ENCODE results near the gene L3MBTL2.

The L3MBTL2 gene

DNA sequence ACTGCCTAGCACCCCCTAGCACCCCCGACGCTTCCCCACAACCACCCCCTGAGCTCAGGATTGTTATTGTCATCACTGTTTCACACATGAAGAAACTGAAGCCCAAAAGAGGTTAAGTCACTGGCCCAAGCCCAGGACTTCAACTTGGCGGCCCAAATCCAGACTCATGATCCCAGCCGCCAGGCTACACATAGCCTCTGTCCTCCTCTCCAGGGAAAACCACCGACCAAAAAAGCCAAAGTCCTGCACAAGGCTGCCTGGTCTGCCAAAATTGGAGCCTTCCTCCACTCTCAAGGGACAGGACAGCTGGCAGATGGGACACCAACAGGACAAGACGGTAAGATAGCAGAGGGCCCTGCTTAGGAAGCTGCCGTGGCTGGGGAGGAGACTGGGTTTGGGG, 10.8 kb downstream of the L3MBTL2 start:
- no peak for DNase-seq

DNA sequence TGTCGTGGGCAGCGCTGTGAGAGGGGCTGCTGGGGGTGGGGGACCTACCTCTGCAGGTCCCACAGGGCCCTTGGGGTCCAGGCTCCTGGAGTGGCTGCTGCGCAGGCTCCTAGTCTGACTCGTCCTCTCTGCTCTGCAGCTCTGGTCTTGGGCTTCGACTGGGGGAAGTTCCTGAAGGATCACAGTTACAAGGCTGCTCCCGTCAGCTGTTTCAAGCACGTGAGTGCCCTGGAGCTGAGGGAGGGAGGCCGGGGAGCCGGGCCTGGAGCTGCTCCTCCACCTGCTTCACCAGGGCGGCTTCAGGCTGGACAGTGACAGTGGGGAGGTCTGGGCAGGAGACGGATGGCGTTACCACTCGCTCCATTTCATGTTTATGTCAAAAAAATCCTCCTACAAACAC, 11.9 kb downstream of the L3MBTL2 start:
- DNase-seq: no peak

DNA sequence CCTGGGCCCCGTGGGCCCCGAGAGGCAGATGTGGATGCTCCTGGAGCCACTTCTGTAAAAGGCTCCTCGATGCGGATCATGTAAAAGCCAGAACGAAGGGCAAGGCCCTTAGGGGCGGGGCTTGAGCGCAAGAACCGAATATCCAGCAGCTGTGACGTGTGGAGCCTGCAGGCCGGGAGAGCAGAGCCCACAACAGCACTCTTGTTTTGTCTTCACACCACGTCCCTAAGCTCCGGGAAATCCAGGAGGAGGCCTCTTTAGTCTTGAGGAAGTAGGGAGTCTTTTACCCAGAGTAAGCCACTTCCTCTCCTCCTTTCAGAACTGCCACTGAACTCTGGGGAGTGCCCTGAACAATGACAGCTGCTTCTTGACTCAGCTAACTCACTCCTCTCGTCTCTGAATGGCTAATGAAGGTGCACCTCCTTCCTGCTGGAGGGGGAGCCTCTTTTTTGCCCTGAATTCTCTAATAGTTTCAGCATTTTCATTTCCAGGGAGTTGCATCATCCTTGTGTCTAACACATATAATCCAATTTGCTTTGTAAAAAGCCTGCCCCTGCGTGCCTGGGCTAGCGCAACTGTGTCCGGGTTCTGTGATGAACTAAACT, 12.5 kb downstream of the L3MBTL2 start:
- DNase-seq: peak; percentile 81

DNA sequence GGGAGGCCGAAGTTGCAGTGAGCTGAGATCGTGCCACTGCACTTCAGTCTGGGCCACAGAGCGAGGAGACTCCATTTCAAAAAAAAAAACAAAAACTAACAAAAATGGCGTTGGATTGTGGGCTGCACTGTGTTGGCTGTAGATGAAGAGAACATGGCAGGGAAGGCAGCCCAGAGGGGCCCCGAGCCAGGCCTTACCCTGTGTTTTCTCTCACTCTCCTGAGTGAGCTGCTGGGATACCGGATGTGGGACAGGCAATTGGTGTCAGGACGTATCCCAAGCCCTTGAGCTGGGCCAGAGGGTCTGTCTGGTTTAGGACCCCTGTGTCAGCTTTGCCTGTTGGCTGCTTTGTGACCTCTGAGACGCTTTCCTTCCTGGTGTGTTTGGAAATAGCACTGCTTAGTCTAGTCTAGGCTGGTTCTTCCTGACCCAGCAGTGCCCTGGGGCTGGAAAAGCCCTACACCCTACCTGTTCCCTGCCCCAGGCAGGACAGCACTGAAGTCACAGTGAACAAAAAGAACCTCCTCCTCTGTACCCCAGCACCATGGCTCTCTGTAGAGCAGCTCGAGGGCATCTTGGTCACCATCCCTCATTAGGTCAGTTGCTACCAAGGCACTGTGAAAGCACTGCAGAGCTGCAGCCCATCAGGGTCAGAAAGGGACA, 17.9 kb downstream of the L3MBTL2 start:
- DNase-seq: no peak

DNA sequence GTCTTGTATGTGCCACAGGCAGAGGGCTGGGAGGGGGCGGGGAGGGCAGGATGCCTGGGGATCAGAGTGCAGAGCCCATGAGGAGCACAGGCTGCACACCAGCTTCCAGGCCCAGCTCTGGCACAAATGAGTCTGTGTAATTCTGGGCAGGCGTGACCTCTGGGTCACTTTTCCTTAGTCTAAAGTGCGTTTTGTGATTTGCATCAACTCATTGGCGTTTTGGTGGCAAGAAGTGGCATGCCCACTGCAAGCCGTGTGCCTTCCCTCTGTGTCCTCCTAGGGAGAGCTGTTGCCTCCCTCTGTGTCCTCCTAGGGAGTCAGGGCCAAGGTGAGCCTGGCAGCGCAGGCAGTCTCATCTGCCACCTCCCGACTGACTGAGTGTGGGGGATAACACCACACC, 18.4 kb downstream of the L3MBTL2 start:
- DNase-seq: no peak

DNA sequence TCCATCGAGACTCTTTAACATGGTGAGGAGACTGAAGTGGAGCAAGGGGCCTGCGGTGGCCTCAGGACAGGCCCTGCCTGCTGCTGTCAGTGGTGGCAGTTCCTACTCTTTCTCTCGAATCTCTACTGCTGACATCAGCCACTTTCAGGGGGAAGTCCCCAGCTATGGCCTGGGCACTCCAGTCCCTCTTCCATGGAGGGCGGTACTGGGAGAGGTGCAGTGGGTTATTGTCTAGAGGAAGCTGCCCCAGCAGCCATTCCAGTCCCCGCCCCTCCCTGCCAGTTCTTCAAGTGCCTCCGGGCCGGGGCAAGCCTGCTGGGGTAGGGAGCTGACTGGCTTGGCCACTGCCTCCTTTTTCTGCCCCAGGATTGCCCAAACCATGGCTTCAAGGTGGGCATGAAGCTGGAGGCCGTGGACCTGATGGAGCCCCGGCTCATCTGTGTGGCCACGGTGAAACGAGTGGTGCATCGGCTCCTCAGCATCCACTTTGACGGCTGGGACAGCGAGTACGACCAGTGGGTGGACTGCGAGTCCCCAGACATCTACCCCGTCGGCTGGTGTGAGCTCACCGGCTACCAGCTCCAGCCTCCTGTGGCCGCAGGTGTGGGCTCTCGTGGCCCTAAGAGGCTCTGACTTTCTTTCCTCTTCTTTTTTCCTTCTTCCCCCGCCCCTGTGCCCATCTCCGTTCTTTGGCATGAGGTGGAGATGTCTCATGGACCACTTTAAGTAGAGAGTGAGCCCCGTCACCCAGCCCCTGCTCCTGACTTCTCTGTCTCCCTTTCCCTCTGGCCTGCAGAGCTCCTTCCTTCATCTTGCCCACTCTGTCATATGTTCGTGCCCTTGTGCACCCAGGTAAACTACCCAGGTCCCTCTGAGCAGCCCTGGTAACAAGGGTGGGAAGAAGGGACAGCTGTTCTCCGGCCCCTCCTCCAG, 21.9 kb downstream of the L3MBTL2 start:
- no peak for DNase-seq

DNA sequence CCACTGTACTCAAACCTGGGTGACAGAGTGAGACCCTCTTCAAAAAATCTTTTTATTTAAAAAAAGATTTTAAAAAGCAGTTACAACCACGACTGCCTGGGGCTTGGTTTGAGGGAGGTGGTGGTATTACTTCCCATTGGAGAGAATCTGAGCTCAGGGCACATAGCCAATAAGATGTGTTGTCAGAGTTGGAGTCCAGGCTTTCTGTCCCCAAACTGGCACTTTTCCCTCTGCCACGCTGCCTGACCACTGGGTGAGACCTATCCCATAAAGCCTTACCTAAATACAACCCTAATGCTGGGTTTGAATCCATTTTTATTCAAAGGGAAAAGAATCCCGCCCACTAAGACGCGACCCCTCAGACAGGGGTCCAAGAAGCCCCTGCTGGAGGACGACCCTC, 24.1 kb downstream of the L3MBTL2 start:
- DNase-seq: no peak

DNA sequence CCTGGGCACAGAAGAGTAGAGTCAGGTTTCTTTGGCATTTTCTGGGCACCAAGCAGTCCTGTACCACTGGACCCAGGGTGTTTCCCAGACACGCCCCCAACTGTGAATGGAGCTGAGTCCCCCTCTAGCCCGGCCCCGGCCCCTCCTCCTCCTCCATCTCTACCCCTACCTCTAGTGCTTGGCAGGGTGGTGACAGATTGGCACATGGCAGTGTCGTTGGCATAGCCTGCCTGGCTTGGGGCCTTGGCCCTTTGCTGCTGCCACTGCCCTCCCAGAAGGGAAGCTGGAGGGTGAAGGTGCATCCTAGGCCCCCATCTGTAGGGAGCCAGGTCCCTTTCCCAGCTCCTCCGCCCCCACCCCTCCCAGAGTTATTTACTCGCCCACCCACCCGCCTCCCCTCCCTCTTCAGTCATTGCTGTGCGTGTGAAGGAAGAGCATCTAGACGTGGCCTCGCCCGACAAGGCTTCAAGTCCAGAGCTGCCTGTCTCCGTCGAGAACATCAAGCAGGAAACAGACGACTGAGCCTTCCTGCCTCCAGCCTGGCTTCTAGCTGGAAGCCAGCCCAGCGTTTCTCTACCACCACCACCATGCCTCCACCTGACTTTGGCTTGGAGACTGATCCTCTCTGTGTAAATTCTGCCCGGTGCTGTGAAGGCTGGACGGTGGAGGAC, 24.8 kb downstream of the L3MBTL2 start:
- peak; percentile 75 for DNase-seq

DNA sequence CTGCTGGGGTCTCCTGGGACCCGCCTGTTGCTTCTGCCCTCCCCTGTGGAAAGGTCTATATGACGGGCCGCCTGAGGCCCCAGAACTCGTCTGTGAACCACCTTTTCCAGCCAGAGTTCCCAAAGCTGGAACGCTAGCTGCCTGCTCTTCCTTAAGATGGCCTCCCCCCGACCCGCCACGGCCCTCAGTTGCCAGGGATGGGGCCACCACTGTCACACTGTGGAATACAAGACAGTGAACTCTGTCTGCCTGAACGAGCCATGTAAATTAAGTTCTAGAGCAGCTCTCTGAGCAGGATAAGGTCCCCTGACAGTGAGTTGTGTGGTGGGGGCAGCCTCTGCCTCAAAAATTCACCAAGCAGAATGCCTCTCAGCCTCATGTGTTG, 25.3 kb downstream of the L3MBTL2 start:
- DNase-seq: no peak

DNA sequence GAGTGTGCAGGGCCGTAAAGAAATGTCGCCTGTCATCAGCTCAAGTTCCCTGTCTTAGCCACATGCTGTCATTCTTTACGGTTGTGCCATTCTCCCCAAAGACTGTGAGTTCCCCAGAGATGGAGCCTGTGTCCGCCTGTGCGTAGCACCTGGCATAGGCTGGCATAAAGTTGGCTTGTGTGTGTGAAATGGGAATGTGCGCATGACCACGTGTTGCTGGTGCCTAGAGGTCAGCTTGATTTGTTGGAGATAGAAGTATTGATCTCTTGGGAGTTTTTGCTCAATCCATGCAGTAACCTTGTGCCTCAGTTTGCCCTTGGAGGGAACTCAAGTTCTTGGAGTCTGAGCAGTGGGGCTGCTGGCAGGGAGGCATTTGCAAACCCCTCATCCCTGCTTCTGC, 26.3 kb downstream of the L3MBTL2 start:
- DNase-seq: no peak

DNA sequence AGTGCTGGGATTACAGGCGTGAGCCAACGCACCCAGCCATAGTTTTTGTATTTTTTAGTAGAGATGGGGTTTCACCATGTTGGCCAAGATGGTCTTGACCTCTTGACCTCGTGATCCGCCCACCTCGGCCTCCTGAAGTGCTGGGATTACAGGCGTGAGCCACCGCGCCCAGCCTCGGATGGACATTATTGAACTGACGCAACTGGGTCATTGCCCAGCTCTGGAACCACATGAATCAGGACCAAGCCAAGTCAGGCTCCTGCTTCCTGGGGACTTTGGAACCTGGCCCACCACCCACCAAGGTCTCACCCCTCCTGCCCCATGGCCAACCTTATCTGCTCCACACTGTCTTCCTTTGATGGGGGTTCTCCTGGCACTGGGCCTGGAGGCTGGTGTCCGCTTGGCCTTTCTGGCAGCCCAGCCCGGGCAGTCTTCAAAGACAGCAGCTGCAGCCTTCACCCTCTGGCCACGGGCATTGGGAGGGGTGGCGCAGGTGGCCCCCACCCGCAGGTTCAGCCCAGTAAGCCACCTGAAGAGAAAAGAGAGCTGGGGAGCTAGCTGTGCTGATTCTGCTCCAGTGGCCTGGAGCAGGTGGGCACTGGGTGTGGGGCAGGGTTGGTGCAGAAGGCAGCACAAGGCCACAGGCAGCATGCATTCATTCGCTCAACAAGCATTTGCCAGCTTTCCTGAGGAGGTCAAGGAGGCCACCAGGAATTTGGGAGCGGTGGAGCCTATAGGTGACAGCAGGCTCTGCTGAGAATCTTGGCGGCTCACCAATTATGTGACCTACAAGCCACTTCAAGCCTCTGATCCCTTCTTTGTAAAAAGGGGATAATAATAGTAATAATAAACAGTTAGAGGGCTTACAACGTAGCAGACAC, 29.9 kb downstream of the L3MBTL2 start:
- DNase-seq: no peak

DNA sequence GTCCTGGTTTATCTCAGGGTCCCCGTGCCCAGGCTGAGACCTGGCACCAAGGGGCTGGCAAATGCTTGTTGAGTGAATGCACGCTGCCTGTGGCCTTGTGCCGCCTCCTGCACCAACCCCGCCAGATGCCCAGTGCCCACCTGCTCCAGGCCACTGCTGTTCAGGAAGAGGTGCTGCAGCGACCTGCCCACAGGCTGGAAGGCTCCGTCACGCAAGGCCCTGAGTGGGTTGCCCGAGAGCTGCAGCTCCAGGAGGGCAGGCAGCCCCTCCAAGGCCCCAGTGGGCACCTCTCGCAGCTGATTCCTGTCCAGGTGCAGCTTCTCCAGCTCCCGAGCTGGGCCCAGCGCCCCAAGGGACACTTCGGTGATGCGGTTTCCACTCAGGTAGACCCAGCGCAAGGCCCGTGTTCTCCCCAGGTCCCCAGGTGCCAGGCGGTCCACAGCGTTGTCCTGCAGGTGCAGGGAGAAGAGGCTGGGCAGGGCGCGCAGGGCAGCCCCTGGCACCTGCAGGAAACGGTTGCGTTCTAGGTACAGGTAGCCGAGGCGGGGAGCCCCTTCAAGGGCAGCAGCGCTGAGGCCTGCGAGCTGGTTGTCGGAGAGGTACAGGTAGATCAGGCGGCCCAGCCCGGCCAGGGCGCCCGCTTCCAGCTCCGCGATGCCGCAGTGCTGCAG, 32.1 kb downstream of the L3MBTL2 start:
- no peak for DNase-seq

DNA sequence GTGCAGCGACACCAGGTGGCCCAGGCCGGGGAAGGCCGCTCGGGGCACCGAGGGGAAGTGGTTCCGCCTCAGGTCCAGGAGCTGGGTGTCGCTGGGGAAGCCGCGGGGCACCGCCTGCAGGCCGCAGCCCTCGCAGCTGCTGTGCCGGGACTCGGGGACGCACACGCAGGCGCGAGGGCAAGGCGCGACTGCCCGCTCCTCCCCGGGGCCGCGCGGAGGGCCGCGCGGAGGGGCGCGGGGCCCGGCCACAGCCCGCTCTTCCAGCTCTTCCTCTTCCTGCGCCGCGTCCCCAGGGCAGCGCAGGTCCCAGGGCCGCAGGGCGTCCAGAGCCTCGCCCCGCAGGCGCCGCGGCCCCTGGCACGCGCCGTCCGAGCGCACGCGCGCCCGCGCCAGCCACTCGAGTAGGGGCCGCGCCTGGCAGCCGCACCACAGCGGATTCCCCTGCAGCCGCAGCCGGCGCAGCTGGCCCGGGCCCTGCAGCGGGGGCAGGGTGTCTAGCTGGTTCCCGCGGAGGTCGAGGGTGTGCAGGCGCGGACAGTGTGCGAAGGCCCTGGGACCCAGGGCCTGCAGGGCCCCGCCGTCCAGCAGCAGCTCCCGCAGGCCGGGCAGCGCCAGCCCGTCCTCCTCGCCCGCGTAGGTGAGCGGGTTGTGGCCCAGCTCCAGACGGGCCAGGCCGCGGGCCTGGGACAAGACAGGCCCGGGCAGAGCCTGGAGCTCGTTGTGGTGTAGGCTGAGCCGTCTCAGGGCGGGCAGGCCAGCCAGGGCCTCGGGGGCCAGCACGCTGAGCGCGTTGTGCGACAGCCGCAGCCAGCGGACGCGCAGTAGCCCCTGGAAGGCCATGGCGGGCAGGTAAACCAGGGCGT, 32.8 kb downstream of the L3MBTL2 start:
- DNase-seq: peak; percentile 89

DNA sequence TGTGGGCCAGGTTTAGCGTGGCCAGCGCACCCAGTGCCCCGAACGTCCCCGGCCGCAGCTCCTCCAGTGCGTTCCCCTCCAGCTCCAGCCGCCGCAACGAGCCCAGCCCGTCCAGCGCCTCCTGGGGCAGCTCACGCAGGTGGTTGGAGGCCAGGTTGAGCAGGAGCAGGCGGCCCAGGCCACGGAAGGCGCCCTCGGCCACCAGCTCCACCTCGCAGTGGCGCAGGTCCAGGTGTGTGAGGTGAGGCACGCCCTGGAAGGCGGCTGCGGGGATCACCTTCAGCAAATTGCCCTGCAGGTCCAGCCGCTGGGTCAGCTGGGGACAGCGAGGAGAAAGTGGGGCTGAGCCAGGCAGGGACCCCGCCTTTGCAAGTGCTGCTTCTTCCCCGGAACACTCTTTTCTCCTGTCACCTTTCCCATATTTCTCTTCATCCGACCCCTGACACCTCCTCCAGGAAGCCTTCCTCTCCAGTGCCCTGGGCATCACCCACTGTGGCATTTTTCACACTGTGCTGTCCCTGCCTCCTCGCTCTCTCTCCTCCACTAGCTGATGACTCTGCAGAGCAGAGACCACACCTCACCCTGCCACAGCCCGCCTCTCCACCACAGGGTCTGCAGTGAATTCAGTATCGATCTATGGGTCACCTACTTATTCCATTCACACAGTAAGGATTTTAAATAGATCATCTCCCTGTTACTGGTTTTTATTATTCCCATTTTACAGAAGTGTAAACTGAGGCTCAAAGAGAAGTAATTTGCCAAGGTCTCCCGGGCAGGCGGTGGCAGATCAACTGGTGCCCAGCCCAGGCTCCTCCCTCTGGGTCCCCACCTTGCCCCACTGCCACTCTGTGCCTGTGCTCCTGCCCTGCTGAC, 33.7 kb downstream of the L3MBTL2 start:
- no peak for DNase-seq

DNA sequence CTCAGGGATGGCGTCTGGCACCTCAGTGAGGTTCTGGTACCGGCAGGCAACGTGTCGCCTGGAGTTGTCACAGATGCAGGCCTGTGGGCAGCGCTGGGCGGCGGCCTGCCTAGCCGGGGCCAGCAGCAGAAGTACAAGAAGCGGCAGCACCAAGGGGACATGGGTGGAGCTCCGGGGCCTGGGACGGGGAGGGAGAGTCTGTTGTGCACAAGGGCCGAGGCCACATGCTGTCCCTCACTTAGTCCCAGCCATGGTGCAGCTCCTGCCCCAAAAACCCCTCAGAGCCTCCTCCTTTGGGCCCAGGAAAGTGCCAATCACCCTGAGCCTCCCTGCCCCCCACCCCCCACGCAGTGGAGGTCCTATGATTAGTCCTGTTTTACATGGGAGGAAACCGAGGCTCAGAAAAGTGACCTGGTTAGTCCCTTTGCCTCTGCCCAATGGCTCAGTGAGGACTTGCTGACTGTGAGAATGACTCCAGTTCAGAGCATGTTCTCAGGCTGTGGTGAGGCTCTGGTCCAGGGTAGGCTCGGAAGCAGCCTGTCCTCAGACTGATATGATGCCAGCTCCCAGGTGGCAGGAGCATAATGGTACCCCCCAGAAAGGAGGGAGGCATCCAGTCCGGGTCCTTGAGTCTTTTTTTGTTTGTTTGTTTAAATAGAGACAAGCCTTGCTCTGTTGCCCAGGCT, 34.5 kb downstream of the L3MBTL2 start:
- DNase-seq: no peak

DNA sequence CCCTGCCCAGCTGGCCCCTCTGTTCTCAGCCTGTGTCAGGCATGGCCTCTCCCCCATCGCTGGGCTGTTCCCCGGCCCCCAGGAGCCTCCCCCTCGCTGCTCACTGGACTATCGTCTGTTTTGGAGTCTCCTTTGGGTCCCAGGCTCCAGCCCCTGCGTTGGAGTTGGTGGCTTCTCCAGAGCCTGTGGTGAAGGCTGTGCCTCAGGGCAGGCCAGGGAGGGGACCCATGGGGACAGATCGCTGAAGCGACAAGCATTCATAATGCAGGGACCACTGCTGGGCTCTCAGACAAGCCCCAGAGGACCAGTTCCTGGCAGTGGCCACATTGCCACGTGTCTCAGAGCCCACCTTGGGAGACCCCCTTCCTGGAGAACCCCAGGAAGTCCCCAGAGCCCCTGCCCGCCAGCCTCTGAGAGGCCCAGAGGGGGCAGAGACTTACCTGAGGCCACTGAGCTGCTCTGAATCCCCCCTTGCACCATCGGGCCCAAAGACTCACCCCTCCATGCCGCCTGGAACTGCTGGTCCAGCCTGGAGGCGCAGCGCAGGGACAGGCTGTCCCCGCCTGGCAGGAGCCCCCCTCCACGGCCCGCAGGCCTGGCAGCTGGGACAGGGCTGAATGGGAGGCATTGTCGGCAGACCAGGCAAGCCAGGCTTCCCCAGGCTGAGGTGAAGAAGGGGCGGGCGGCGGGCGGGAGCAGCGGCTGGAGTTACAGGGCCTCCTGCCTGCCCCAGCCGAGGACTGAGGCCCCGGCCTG, 35.4 kb downstream of the L3MBTL2 start, which contains the start of gene CHADL:
Gene CHADL (minus strand): TSS at position 555 of the 756 bp plus-strand sequence. CDS start 50 bp downstream, at position 505.
- DNase-seq: no peak

DNA sequence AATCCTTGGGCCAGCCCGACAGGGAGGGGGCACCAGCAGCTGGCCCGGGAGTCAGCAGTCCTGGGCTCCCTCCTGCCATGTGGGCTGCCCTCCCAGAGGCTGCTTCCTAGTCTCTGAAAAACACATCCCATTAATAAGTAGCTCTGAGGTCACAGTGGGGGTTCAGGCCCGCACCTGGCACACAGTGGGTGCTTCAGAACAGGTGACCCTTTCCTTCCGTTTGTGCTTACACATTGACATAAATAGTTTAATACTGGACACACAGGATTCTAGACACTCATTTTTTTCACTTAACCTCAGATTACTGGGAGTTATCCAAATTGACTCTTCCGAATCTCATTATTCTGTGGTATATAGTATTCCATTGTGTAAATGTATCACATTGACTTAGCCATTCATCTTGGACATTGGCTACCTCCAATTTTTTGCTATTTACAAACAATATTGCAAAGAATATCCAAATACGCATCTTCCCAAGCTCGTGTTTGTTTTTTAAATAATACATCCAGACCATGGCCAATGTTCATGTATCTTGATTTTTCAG, 36.1 kb downstream of the L3MBTL2 start:
- no peak for DNase-seq

Data from hematopoietic multipotent progenitor cell treated with erythropoietin and hydrocortisone succinate and interleukin-3 and kit ligand, for 4 days (in vitro differentiated cells).